ENCODE data around the gene EMID1. TPM values are rescaled to one million over a fixed set of nuclear protein-coding genes. Genes with fewer than 3 reads are reported as not detected.

Gene EMID1
- total RNA-seq, result 12.3 TPM

GRCh38 chr22:29205594-29206371, at the start of gene EMID1:
Gene EMID1, plus strand, starts transcription at chr22:29205896. Its CDS starts 143 bp downstream, at chr22:29206039.

GRCh38 chr22:29267858-29268510, 62.3 kb downstream of the EMID1 start, which contains the start of the genes EWSR1 and RHBDD3:
Gene EWSR1, plus strand, starts transcription at chr22:29268268. Its CDS starts 69 bp downstream, at chr22:29268337.
Gene RHBDD3, minus strand, starts transcription at chr22:29267981. Its CDS starts 2,355 bp downstream, at chr22:29265626.

GRCh38 chr22:29306175-29306834, 100.6 kb downstream of the EMID1 start, which contains the start of gene GAS2L1:
Gene GAS2L1, plus strand, starts transcription at chr22:29306650. Its CDS starts 1,456 bp downstream, at chr22:29308106.

Other genes starting within 250 kb of the EMID1 start
- 0.82 TPM for gene C22orf31, start 144.1 kb upstream of the EMID1 start, total RNA-seq
- 38.2 TPM for gene KREMEN1, start 132.9 kb upstream of the EMID1 start, total RNA-seq
- gene RHBDD3, start 62.1 kb downstream of the EMID1 start, total RNA-seq, result 35.5 TPM
- 214 TPM for gene EWSR1, start 62.4 kb downstream of the EMID1 start, total RNA-seq
- 9.0 TPM for gene GAS2L1, start 100.8 kb downstream of the EMID1 start, total RNA-seq
- 2.9 TPM for gene RASL10A, start 109.8 kb downstream of the EMID1 start, total RNA-seq
- gene AP1B1, start 182.7 kb downstream of the EMID1 start, total RNA-seq, result 50.9 TPM
- not detected for gene RFPL1, start 232.7 kb downstream of the EMID1 start, total RNA-seq

Measured in camera-type eye (tissue), 1 donor.